Measurements from ENCODE around the gene NENF. TPM values are rescaled to one million over a fixed set of nuclear protein-coding genes. Genes with fewer than 3 reads are reported as not detected.

NENF gene
- polyA plus RNA-seq, 1 donor from 2014 or later = 7.9 TPM

DNA sequence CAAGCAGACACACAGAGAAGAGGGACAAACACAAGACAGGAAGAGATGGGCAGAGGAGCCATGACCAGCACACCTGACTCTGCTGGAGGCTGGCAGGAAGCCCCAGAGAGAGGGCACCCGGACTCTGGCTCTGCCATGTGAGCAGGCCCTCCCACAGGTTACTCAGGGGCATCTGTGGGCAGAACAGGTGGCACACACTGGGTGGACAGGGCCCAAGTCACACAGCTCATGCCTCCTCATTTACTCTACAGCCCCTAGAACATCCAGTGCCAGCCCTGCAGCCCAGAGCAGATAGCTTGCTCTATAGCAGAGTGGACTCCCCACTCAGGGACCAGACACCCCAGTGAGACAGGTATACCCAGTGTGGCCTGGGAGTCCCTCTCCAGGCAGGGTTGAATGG is 46.7 kb upstream of the NENF start:
- Histone ChIP-seq H3K36me3 (ENCODE audit: insufficient read depth, low read length) (no peaks in the 10 kb centered on the region), H3K27ac (ENCODE audit: low read length) (no peak overlapping the region)

GRCh38 chr1:212388985-212389716 is 43.6 kb upstream of the NENF start:
- Histone ChIP-seq H3F3A (ENCODE audit: insufficient read depth, low read length, poor library complexity, severe bottlenecking) (no peaks in the 10 kb centered on the region), H3K4me3 (ENCODE audit: low read length) (no peak overlapping the region), H3K27ac (ENCODE audit: low read length) (no peak overlapping the region), H3K79me2 (replicated peaks; ENCODE audit: insufficient read depth, low read length) (no peaks in the 10 kb centered on the region), H3K9ac (ENCODE audit: low read length) (no peak overlapping the region), H4K20me1 (ENCODE audit: insufficient read depth) (no peaks in the 10 kb centered on the region), H3K4me2 (ENCODE audit: low read length) (no peak overlapping the region), H3K27me3 (ENCODE audit: insufficient read depth, low read depth, low read length) (no peaks in the 10 kb centered on the region), H3K9me2 (ENCODE audit: insufficient read depth, low read length) (no peaks in the 10 kb centered on the region), H2AFZ (ENCODE audit: low read depth, low read length) (no peak overlapping the region), H3K9me3 (ENCODE audit: low read length) (no peaks in the 10 kb centered on the region), H3K36me3 (ENCODE audit: insufficient read depth, low read length) (no peaks in the 10 kb centered on the region)
- TF ChIP-seq EP300 (conservative IDR thresholded peaks at IDR 0.05; ENCODE audit: poor library complexity, severe bottlenecking) (no peak), POLR2AphosphoS5 (IDR thresholded peaks at IDR 0.05) (no peak), SMC3 (conservative IDR thresholded peaks at IDR 0.05; ENCODE audit: poor library complexity) (no peak), EZH2 (IDR thresholded peaks at IDR 0.05; ENCODE audit: borderline replicate concordance, insufficient read depth, low read length, poor library complexity, severe bottlenecking) (no peak), CTCF (IDR thresholded peaks at IDR 0.05; ENCODE audit: poor library complexity, severe bottlenecking) (no peak), TAF1 (IDR thresholded peaks at IDR 0.05; ENCODE audit: low read depth) (no peak), RAD21 (conservative IDR thresholded peaks at IDR 0.05) (no peak)
- TF ChIP-seq, protein P1, sequence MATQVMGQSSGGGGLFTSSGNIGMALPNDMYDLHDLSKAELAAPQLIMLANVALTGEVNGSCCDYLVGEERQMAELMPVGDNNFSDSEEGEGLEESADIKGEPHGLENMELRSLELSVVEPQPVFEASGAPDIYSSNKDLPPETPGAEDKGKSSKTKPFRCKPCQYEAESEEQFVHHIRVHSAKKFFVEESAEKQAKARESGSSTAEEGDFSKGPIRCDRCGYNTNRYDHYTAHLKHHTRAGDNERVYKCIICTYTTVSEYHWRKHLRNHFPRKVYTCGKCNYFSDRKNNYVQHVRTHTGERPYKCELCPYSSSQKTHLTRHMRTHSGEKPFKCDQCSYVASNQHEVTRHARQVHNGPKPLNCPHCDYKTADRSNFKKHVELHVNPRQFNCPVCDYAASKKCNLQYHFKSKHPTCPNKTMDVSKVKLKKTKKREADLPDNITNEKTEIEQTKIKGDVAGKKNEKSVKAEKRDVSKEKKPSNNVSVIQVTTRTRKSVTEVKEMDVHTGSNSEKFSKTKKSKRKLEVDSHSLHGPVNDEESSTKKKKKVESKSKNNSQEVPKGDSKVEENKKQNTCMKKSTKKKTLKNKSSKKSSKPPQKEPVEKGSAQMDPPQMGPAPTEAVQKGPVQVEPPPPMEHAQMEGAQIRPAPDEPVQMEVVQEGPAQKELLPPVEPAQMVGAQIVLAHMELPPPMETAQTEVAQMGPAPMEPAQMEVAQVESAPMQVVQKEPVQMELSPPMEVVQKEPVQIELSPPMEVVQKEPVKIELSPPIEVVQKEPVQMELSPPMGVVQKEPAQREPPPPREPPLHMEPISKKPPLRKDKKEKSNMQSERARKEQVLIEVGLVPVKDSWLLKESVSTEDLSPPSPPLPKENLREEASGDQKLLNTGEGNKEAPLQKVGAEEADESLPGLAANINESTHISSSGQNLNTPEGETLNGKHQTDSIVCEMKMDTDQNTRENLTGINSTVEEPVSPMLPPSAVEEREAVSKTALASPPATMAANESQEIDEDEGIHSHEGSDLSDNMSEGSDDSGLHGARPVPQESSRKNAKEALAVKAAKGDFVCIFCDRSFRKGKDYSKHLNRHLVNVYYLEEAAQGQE (IDR thresholded peaks at IDR 0.05; ENCODE audit: borderline replicate concordance) = no peak

More for the DNA sequence above, 46.7 kb upstream of the NENF start:
- Histone ChIP-seq H3K9me2 (ENCODE audit: insufficient read depth, low read length) (no peaks in the 10 kb centered on the region), H3K9me3 (ENCODE audit: low read length) (no peaks in the 10 kb centered on the region), H3K9ac (ENCODE audit: low read length) (no peak overlapping the region), H4K20me1 (ENCODE audit: insufficient read depth) (no peaks in the 10 kb centered on the region), H3K4me2 (ENCODE audit: low read length) (no peak overlapping the region), H2AFZ (ENCODE audit: low read depth, low read length) (no peak overlapping the region), H3F3A (ENCODE audit: insufficient read depth, low read length, poor library complexity, severe bottlenecking) (no peaks in the 10 kb centered on the region), H3K4me3 (ENCODE audit: low read length) (no peak overlapping the region), H3K79me2 (replicated peaks; ENCODE audit: insufficient read depth, low read length) (no peaks in the 10 kb centered on the region), H3K27me3 (ENCODE audit: insufficient read depth, low read depth, low read length) (no peaks in the 10 kb centered on the region)
- TF ChIP-seq TAF1 (IDR thresholded peaks at IDR 0.05; ENCODE audit: low read depth) (no peak), CTCF (IDR thresholded peaks at IDR 0.05; ENCODE audit: poor library complexity, severe bottlenecking) (no peak), SMC3 (conservative IDR thresholded peaks at IDR 0.05; ENCODE audit: poor library complexity) (no peak), RAD21 (conservative IDR thresholded peaks at IDR 0.05) (no peak), MXI1 (conservative IDR thresholded peaks at IDR 0.05; ENCODE audit: poor library complexity, severe bottlenecking) (no peak), EZH2 (IDR thresholded peaks at IDR 0.05; ENCODE audit: borderline replicate concordance, insufficient read depth, low read length, poor library complexity, severe bottlenecking) (no peak), POLR2AphosphoS5 (IDR thresholded peaks at IDR 0.05) (no peak), EP300 (conservative IDR thresholded peaks at IDR 0.05; ENCODE audit: poor library complexity, severe bottlenecking) (no peak)
- TF ChIP-seq, protein P1 (IDR thresholded peaks at IDR 0.05; ENCODE audit: borderline replicate concordance) = no peak

Data from neural cell (in vitro differentiated cells).